MCF 10A (cell line): ENCODE data around the gene DIAPH3. TPM values are rescaled to one million over a fixed set of nuclear protein-coding genes. Genes with fewer than 3 reads are reported as not detected.
"Not testable (repeated sequence)": the region's sequence is repeated elsewhere in the genome, so short reads cannot be mapped to it uniquely, and the experiment has no call there.

Experiments
- BruUV-seq: library from RNA; stranded (reverse); fragments of 400-500 nt; replicated peaks from 2 replicates; lab custom pipeline; 2021; lab: Mats Ljungman, UMichigan
- CTCF ChIA-PET: fragments of 300-600 bp; sonication (Branson Sonifier 250); formaldehyde crosslinking; extraction: SDS; loops from one replicate; lab custom pipeline; 2021; ENCODE audit warnings: antibody characterized with exemption, inconsistent platforms; lab: Yijun Ruan, JAX
- POLR2A ChIA-PET: fragments of 300-600, 350-650 bp; sonication (Branson Sonifier 250); formaldehyde crosslinking; extraction: SDS; loops from one replicate; lab custom pipeline; 2020; ENCODE audit warnings: antibody characterized with exemption, inconsistent platforms; lab: Yijun Ruan, JAX
- DNase-seq: peaks from one replicate; pipeline ENCODE4 v3.0.0-alpha.2; 2018; ENCODE audit not compliant: unreplicated experiment
- H3K27ac Mint-ChIP-seq: one replicate; pipeline ENCODE4 v1.8.0; 2022; ENCODE audit warnings: mild to moderate bottlenecking, low read depth, mixed read lengths; ENCODE audit not compliant: unreplicated experiment
- H3K27me3 Mint-ChIP-seq: one replicate; pipeline ENCODE4 v1.8.0; 2022; ENCODE audit warnings: mixed read lengths; ENCODE audit not compliant: insufficient read depth, unreplicated experiment
- H3K36me3 Mint-ChIP-seq: one replicate; pipeline ENCODE4 v1.8.0; 2022; ENCODE audit warnings: mild to moderate bottlenecking, moderate library complexity, mixed read lengths; ENCODE audit not compliant: insufficient read depth, unreplicated experiment
- H3K4me1 Mint-ChIP-seq: one replicate; pipeline ENCODE4 v1.8.0; 2022; ENCODE audit warnings: mixed read lengths; ENCODE audit not compliant: insufficient read depth, unreplicated experiment
- H3K4me3 Mint-ChIP-seq: one replicate; pipeline ENCODE4 v1.8.0; 2022; ENCODE audit warnings: mild to moderate bottlenecking, moderate library complexity, mixed read lengths; ENCODE audit not compliant: unreplicated experiment
- H3K9me3 Mint-ChIP-seq: one replicate; pipeline ENCODE4 v1.8.0; 2022; ENCODE audit warnings: mixed read lengths; ENCODE audit not compliant: unreplicated experiment
- CTCF ChIP-seq: fragments of 200-600 bp; IDR thresholded peaks from one replicate; pipeline ENCODE4 v1.8.0; 2022; ENCODE audit warnings: antibody characterized with exemption, mild to moderate bottlenecking; ENCODE audit not compliant: unreplicated experiment
- intact Hi-C: fragments of 100-400 bp; cut with micrococcal nuclease; formaldehyde crosslinking; loops from 2 replicates; pipeline ENCODE4 v1.14.1; 2022
- total RNA-seq: library from RNA; stranded (reverse); gene quantifications from 2 replicates; pipeline ENCODE4 v1.2.3, GENCODE V29; 2022

DIAPH3 gene
- total RNA-seq, 1 experiment from 2014 or later: 34.7 TPM

GRCh38 chr13:60066226-60066625 is 97.5 kb downstream of the DIAPH3 start:
- H3K36me3 Mint-ChIP-seq: no peaks in the 10 kb centered on the region
- H3K4me1 Mint-ChIP-seq: no peaks in the 10 kb centered on the region
- ChIA-PET CTCF (no interaction called here), POLR2A (no interaction called here)
- peaks cover 14% of the 10 kb centered on the region for H3K9me3 Mint-ChIP-seq
- TF ChIP-seq CTCF: no peak
- H3K27ac Mint-ChIP-seq: no peak overlapping the region
- intact Hi-C loops: no loop called here
- no peaks in the 10 kb centered on the region for H3K27me3 Mint-ChIP-seq
- H3K4me3 Mint-ChIP-seq: no peak overlapping the region
- BruUV-seq: no TSS peak
- DNase-seq: no peak

- no peak for DNase-seq
- H3K9me3 Mint-ChIP-seq: no peaks in the 10 kb centered on the region
- no peak for TF ChIP-seq CTCF
- H3K27me3 Mint-ChIP-seq: no peaks in the 10 kb centered on the region
- ChIA-PET POLR2A (interaction anchor here (0.6 to 0.8 kb wide), 2 partner anchors 17 to 754 kb away, joined by 3 to 4 read pairs; no protein-coding TSS in a partner anchor), CTCF (no interaction called here)
- H3K27ac Mint-ChIP-seq: no peak overlapping the region
- no peaks in the 10 kb centered on the region for H3K4me1 Mint-ChIP-seq
- H3K36me3 Mint-ChIP-seq: no peaks in the 10 kb centered on the region
- intact Hi-C loops: no loop called here
- H3K4me3 Mint-ChIP-seq: no peak overlapping the region
- no TSS peak for BruUV-seq
Measured at GRCh38 chr13:60062502-60062901, 101.2 kb downstream of the DIAPH3 start.

- Mint-ChIP-seq H3K27me3 (no peaks in the 10 kb centered on the region), H3K4me1 (no peaks in the 10 kb centered on the region), H3K36me3 (no peaks in the 10 kb centered on the region), H3K9me3 (no peaks in the 10 kb centered on the region), H3K4me3 (no peak overlapping the region), H3K27ac (no peak overlapping the region)
- intact Hi-C loops: no loop called here
- ChIA-PET POLR2A (interaction anchor here (1.1 kb wide), 1 partner anchor 14 kb away, joined by 3 read pairs; no protein-coding TSS in a partner anchor), CTCF (no interaction called here)
- BruUV-seq: no TSS peak
- TF ChIP-seq CTCF: no peak
- no peak for DNase-seq
Measured at GRCh38 chr13:60061737-60062136, 102.0 kb downstream of the DIAPH3 start.

GRCh38 chr13:60051754-60052285 is 111.9 kb downstream of the DIAPH3 start:
- no TSS peak for BruUV-seq
- no peaks in the 10 kb centered on the region for H3K9me3 Mint-ChIP-seq
- no peaks in the 10 kb centered on the region for H3K27me3 Mint-ChIP-seq
- TF ChIP-seq CTCF: no peak
- DNase-seq: no peak
- peaks cover 7% of the 10 kb centered on the region for H3K4me1 Mint-ChIP-seq
- intact Hi-C loops: no loop called here
- no peaks in the 10 kb centered on the region for H3K36me3 Mint-ChIP-seq
- ChIA-PET CTCF (no interaction called here), POLR2A (no interaction called here)
- no peak overlapping the region for H3K4me3 Mint-ChIP-seq
- H3K27ac Mint-ChIP-seq: no peak overlapping the region

- CTCF ChIA-PET, H3K9me3 Mint-ChIP-seq, BruUV-seq, DNase-seq, H3K36me3 Mint-ChIP-seq, H3K4me1 Mint-ChIP-seq, H3K27me3 Mint-ChIP-seq, POLR2A ChIA-PET, intact Hi-C loops, H3K27ac Mint-ChIP-seq, H3K4me3 Mint-ChIP-seq: not testable (repeated sequence)
Measured at GRCh38 chr13:60048353-60048752, 115.4 kb downstream of the DIAPH3 start.
